NCI-H2227 treated with DMSO at 0.1 percent for 48 hours (cell line): ENCODE measurements around the gene GPR25.

ENCODE experiments used
- DNase-seq: peaks from one replicate; lab custom pipeline; 2025; lab: John Stamatoyannopoulos, UW

The GPR25 gene

GRCh38 chr1:200912737-200913407 is 40.1 kb downstream of the GPR25 start:
- DNase-seq = no peak

GRCh38 chr1:200916152-200916551 is 43.4 kb downstream of the GPR25 start:
- no peak for DNase-seq

- no peak for DNase-seq
Observed at GRCh38 chr1:200916681-200917080, 43.9 kb downstream of the GPR25 start.

DNA sequence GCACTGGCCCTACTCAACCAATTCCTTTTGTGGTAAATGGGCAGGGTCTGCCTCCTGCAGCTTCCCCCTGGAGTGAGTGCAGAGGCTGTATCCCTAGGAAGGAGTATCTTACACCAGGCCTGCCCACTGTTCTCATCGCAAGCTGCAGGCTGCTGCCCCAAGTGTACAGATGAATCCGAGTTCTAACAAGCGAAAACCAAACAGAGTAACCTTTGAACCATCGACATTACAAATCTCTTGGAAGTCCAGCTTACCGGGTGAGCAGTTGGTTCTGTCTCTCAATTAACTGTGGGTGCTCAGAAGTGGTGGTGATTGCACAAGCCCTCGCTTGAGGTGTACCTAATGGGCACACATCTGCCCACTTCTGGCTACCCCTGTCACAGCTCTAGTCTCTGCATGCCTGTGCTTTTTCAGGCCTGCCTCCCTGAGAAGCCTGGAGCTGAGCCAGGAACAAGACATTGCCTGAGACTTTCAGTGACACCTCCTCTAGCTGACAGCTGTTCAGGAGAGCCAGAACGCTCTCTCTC is 44.6 kb downstream of the GPR25 start:
- no peak for DNase-seq

DNA sequence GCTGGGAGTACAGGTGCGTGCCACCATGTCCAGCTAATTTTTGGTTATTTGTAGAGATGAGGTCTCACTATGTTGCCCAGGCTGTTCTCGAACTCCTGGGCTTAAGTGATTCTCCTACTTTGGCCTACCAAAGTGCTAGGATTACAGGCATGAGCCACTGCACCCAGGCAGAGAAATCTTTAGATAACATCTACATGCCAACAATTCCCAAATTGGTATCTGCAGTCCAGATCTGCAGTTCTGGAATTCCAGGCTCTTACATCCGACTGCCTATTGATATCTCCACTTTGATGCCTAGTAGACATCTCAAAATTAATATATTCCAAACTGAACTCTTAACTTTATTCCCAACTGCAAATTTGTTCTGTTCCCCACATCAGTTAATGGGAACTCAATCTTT is 45.2 kb downstream of the GPR25 start:
- no peak for DNase-seq

DNA sequence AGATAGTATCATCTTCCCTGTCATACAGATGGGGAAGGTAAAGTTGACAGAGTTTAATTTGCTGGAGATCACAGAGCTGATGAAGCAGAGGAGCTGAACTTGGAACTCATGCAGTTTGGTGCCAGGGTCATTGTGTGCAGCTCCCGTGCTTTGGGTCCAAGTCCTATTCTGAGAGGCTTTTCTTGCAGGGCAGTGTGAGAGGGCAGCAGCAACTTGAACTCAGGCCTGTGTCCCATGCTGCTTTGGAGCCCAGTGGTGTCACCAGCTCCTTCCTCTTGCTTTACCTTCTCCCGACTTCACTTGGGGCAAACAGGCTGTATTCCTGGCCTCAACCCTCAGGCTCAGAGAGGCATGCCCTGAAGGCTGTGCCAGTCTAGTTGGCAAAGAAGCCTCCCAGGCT is 46.6 kb downstream of the GPR25 start:
- DNase-seq = no peak

GRCh38 chr1:200921571-200922110 is 48.9 kb downstream of the GPR25 start:
- DNase-seq = no peak

- no peak for DNase-seq
Observed at GRCh38 chr1:200922406-200922805, 49.6 kb downstream of the GPR25 start.

- DNase-seq = no peak
Observed at GRCh38 chr1:200923601-200924000, 50.8 kb downstream of the GPR25 start.
